Smooth muscle cell of bladder (primary cell): ENCODE measurements around the gene CALR3. TPM values are rescaled to one million over a fixed set of nuclear protein-coding genes. Genes with fewer than 3 reads are reported as not detected.

Experiments
- total RNA-seq: library from RNA; depleted of rRNA; stranded (reverse); fragments of >200 nt; gene quantifications from 2 replicates; pipeline ENCODE4 v1.2.3, GENCODE V29; 2014

CALR3 gene
- 0.14 TPM in 1 of 2 replicates, not detected in the other for total RNA-seq

GRCh38 chr19:16495982-16496612 lies at the start of gene CALR3, which contains the start of gene C19orf44:
TSS of gene CALR3 (minus strand) at chr19:16496167. CDS start at chr19:16496129, 38 bp downstream.
TSS of gene C19orf44 (plus strand) at chr19:16496394. CDS start at chr19:16500793, 4,399 bp downstream.

GRCh38 chr19:16542045-16542909 lies 46.3 kb upstream of the CALR3 start, which contains the start of gene CHERP:
TSS of gene CHERP (minus strand) at chr19:16542437. CDS start at chr19:16542378, 59 bp downstream.

Other genes starting within 250 kb of the CALR3 start
- gene KLF2, start 171.3 kb downstream of the CALR3 start, total RNA-seq = 1.00 and 1.9 TPM in 2 replicates
- 6.8 and 9.7 TPM in 2 replicates for gene EPS15L1, start 24.2 kb downstream of the CALR3 start, total RNA-seq
- 2.0 TPM in 2 replicates for gene C19orf44, start 227 bp upstream of the CALR3 start, total RNA-seq
- 2.3 and 3.6 TPM in 2 replicates for gene CHERP, start 46.3 kb upstream of the CALR3 start, total RNA-seq
- 17.4 and 25.4 TPM in 2 replicates for gene SLC35E1, start 76.2 kb upstream of the CALR3 start, total RNA-seq
- gene MED26, start 132.0 kb upstream of the CALR3 start, total RNA-seq = 3.6 and 4.2 TPM in 2 replicates
- 52.8 and 59.4 TPM in 2 replicates for gene SMIM7, start 164.0 kb upstream of the CALR3 start, total RNA-seq
- gene TMEM38A, start 165.0 kb upstream of the CALR3 start, total RNA-seq = 1.4 and 1.9 TPM in 2 replicates
- under 0.01 TPM in 1 of 2 replicates, not detected in the other for gene NWD1, start 223.7 kb upstream of the CALR3 start, total RNA-seq